Stomach (tissue), 9 donors: ENCODE results near the gene TGFBR3L. TPM values are rescaled to one million over a fixed set of nuclear protein-coding genes. Genes with fewer than 3 reads are reported as not detected.

Experiments
- DNase-seq, 2 donors: peaks; one replicate each; pipeline versions ENCODE4 v3.0.0 to v3.0.0-alpha.2; 2013 to 2019
- H3K27ac ChIP-seq, 5 donors: fragments of 200-600 bp in 4 of 5; sonication (generic) in 4 of 5; one replicate each; pipeline ENCODE4 v1.5.1; 2013 to 2019; ENCODE audit warnings: mild to moderate bottlenecking in 1 of 5, moderate library complexity in 1 of 5
- H3K27me3 ChIP-seq, 3 donors: fragments of 200-600 bp; sonication (generic); one replicate each; pipeline ENCODE4 v1.5.1; 2017 to 2019; ENCODE audit warnings: mixed run types in 1 of 3
- H3K36me3 ChIP-seq, 4 donors: fragments of 200-600 bp; sonication (generic); 1 replicate in 3 of 4; 2 replicates in 1 of 4; pipeline ENCODE4 v1.5.1; 2016 to 2019
- H3K4me1 ChIP-seq, 4 donors: fragments of 200-600 bp; sonication (generic); one replicate each; pipeline ENCODE4 v1.5.1; 2016 to 2019
- H3K4me3 ChIP-seq, 4 donors: fragments of 200-600 bp; sonication (generic) in 3 of 4; one replicate each; pipeline ENCODE4 v1.5.1; 2016 to 2019; ENCODE audit warnings: mild to moderate bottlenecking in 1 of 4
- H3K9me3 ChIP-seq, 4 donors: fragments of 200-600 bp; sonication (generic); one replicate each; pipeline ENCODE4 v1.5.1; 2016 to 2019
- CTCF ChIP-seq, 7 experiments: fragments of 450-650 bp in 4 of 7; fragments of 200-600 bp in 3 of 7; sonication (generic) in 3 of 7; IDR thresholded peaks; one replicate each; pipeline ENCODE4 v1.5.1; 2016 to 2019; ENCODE audit warnings: antibody characterized with exemption in 7 of 7, control low read depth in 2 of 7, mild to moderate bottlenecking in 1 of 7
- EP300 ChIP-seq: sonication (generic); formaldehyde crosslinking; IDR thresholded peaks from one replicate; pipeline ENCODE4 v1.6.1; 2017; ENCODE audit warnings: antibody characterized with exemption
- POLR2A ChIP-seq, 4 donors: fragments of 450-650 bp; IDR thresholded peaks; one replicate each; pipeline ENCODE4 v1.6.1; 2016; ENCODE audit warnings: antibody characterized with exemption in 4 of 4, control low read depth in 2 of 4, mild to moderate bottlenecking in 1 of 4, moderate library complexity in 1 of 4
- POLR2AphosphoS5 ChIP-seq, 3 donors: sonication (generic); formaldehyde crosslinking; IDR thresholded peaks; one replicate each; pipeline ENCODE4 v1.6.1; 2016; ENCODE audit warnings: antibody characterized with exemption in 3 of 3
- WGBS, 5 donors: extraction: QIAGEN DNeasy Blood & Tissue Kit in 3 of 5; methylation state at CpG; one replicate each; pipeline versions ENCODE4 v1.1.5 to v1.1.7; 2013 to 2018; 5-methylcytosine and 5-hydroxymethylcytosine counted together
- intact Hi-C: fragments of 100-400 bp; cut with DNase I; formaldehyde crosslinking; loops from one replicate; pipeline ENCODE4 v1.15.1; 2023; ENCODE audit warnings: low total_unique reads
- polyA plus RNA-seq, 3 donors: library from polyadenylated mRNA; stranded (reverse); fragments of 200-250 nt; gene quantifications; one replicate each; pipeline ENCODE4 v1.2.3, GENCODE V29; 2013
- total RNA-seq, 5 donors: library from RNA; depleted of rRNA; stranded (reverse); fragments of >200 nt; gene quantifications; one replicate each; pipeline versions ENCODE4 v1.1.0 to v1.2.3, GENCODE V29; 2014 to 2016
- donor health status: healthy with polysubstance abuse.
- donor health status: Bipolar disorder and iron deficiency.
- donor health status: healthy.

TGFBR3L gene
- total and polyA plus RNA-seq, 8 donors = 1.5 TPM; not detected in 7

GRCh38 chr19:7869910-7870511 lies 44.6 kb upstream of the TGFBR3L start:
- intact Hi-C loops = no loop called here
- Histone ChIP-seq H3K27me3 (peaks cover 8 to 80% (median 52%) of the 10 kb centered on the region in 3 donors), H3K4me3 (peak overlapping the region; percentile 49 to 61 (median 52)), H3K4me1 (peaks cover 46 to 71% (median 67%) of the 10 kb centered on the region in 4 donors), H3K9me3 (no peaks in the 10 kb centered on the region), H3K36me3 (no peaks in the 10 kb centered on the region), H3K27ac (peak overlapping the region; percentile 79 to 88 (median 82))
- peak; percentile 68 to 88 for DNase-seq
- TF ChIP-seq POLR2A (IDR thresholded peaks at IDR 0.05) (no peak), CTCF (IDR thresholded peaks at IDR 0.05) (no peak), POLR2AphosphoS5 (IDR thresholded peaks at IDR 0.05) (no peak), EP300 (no peak)
- 8 to 35% (median 15%) methylated on average over 14 to 30 of the region's 30 CpGs for WGBS, 5 donors

GRCh38 chr19:7870571-7871436 lies 43.8 kb upstream of the TGFBR3L start:
- TF ChIP-seq POLR2AphosphoS5 (IDR thresholded peaks at IDR 0.05) (no peak), CTCF (IDR thresholded peaks at IDR 0.05) (no peak), EP300 (no peak), POLR2A (IDR thresholded peaks at IDR 0.05) (no peak)
- intact Hi-C loops = no loop called here
- H3K4me3 ChIP-seq = peak overlapping the region in 2 of 4 donors; percentile 28 to 35
- H3K27ac ChIP-seq = peak overlapping the region in 4 of 5 donors; percentile 27 to 82 (median 66)
- DNase-seq = peak; percentile 60 to 88
- H3K27me3 ChIP-seq = peaks cover 8 to 81% (median 55%) of the 10 kb centered on the region in 3 donors
- H3K9me3 ChIP-seq = no peaks in the 10 kb centered on the region
- peaks cover 46 to 71% (median 65%) of the 10 kb centered on the region in 4 donors for H3K4me1 ChIP-seq
- no peaks in the 10 kb centered on the region for H3K36me3 ChIP-seq
- WGBS, 5 donors = 41 to 53% (median 45%) methylated on average over 11 of the region's 11 CpGs

GRCh38 chr19:7871437-7872305 lies 43.0 kb upstream of the TGFBR3L start:
- WGBS, 5 donors = 4 to 6% (median 5%) methylated on average over 32 to 33 of the region's 33 CpGs
- H3K36me3 ChIP-seq = no peaks in the 10 kb centered on the region
- H3K4me1 ChIP-seq = peaks cover 46 to 71% (median 65%) of the 10 kb centered on the region in 4 donors
- peak; percentile 96 to 97 for DNase-seq
- no peak for TF ChIP-seq POLR2A (IDR thresholded peaks at IDR 0.05)
- no peak for TF ChIP-seq EP300
- no peak for TF ChIP-seq POLR2AphosphoS5 (IDR thresholded peaks at IDR 0.05)
- TF ChIP-seq CTCF (IDR thresholded peaks at IDR 0.05) = no peak
- intact Hi-C loops = no loop called here
- no peaks in the 10 kb centered on the region for H3K9me3 ChIP-seq
- H3K27ac ChIP-seq = peak overlapping the region; percentile 27 to 75 (median 57)
- peaks cover 8 to 83% (median 47%) of the 10 kb centered on the region in 3 donors for H3K27me3 ChIP-seq
- H3K4me3 ChIP-seq = peak overlapping the region; percentile 17 to 35 (median 23)
